Body of pancreas (tissue), 4 donors: ENCODE results near the gene MYO18B.

Source experiments
- CTCF ChIP-seq, 7 experiments: fragments of 450-650 bp in 4 of 7; fragments of 200-600 bp in 3 of 7; sonication (generic) in 3 of 7; IDR thresholded peaks; one replicate each; pipeline ENCODE4 v1.5.1; 2016 to 2019; ENCODE audit warnings: antibody characterized with exemption in 7 of 7
- POLR2A ChIP-seq, 3 donors: fragments of 450-650 bp; IDR thresholded peaks; one replicate each; pipeline ENCODE4 v1.6.1; 2016; ENCODE audit warnings: antibody characterized with exemption in 3 of 3, mild to moderate bottlenecking in 2 of 3

DNA sequence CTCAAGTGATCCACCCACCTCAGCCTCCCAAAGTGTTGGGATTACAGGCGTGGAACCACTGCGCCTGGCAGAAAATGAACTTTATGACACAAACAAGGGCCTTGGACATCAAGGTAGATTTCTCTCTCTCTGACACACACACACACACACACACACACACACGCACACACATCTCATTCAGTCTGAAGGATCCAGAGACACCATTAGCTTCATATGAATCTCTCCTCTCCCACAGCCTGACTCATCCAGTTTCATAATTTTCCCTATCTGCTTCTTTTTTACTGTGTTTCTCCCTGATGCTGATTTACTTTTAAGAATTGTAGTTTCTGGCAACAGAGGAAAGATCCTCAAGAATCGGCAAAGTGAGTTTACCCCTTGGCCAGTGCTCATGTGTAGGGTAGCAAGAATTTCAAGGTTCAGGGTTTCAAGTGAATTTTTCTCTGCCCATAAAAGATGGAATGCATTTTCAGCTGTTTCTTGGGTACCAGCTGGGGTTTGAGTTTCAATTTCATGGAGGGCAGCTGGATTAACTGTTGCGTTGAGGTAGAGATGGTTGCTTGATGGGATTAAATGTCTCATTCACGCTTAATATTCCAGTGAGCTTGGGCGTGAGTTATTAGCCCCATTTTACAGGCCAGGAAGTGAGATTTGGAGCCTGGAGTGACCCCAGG is 3.5 kb downstream of the MYO18B start:
- TF ChIP-seq CTCF (IDR thresholded peaks at IDR 0.05) = no peak
- TF ChIP-seq POLR2A (IDR thresholded peaks at IDR 0.05) = no peak
